GM18858 (cell line): ENCODE results near the gene COLGALT1.
"Not testable (repeated sequence)": the region's sequence is repeated elsewhere in the genome, so short reads cannot be mapped to it uniquely, and the experiment has no call there.

Experiments used
- ATAC-seq: cut with Tn5 transposase; IDR thresholded peaks from one replicate; pipeline ENCODE4 v1.9.1; 2021; ENCODE audit not compliant: unreplicated experiment

COLGALT1 gene

DNA sequence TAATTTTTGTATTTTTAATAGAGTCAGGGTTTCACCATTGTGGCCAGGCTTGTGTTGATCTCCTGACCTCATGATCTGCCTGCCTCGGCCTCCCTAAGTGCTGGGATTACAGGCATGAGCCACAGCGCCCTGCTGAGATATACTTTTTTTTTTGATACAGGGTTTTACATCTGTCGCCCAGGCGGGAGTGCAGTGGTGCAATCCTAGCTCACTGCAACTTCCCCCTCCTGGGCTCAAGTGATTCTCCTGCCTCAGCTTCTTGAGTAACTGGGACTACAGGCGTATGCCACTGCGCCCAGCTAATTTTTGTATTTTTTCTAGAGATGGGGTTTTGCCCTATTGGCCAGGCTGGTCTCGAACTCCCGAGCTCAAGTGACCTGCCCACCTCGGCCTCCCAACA, 2.0 kb downstream of the COLGALT1 start:
- ATAC-seq: no peak

DNA sequence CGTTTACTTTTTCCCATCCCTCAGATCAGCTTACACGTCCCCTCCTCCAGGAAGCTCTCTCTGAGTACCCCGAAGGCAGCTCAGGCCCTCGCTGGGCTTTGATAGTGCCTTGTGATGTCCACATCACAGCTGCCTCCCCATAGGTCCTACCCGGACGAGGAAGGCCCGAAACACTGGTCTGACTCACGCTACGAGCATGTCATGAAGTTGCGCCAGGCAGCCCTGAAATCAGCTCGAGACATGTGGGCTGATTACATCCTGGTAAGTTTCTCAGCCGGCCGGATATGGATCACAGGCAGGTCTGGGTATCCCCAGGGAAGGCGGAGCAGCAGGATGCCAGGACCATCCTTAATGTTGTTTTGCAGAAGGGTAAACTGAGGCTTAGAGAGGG, 4.8 kb downstream of the COLGALT1 start:
- ATAC-seq: no peak

DNA sequence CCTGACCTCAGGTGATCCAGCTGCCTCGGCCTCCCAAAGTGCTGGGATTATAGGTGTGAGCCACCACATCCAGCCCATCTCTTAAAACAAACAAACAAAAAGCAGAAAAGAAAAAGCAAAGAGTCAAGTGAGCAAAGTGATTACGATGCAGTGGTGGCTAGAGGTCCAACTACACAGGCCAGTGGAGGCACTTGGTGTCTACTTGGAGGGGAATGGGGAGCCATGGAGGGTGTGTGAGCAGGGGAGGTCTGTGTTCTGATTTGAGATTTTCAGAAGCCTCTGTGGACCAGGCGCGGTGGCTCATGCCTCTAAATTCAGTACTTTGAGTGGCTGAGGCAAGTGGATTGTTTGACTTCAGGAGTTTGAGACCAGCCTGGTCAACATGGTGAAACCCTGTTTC, 6.6 kb downstream of the COLGALT1 start:
- no peak for ATAC-seq

DNA sequence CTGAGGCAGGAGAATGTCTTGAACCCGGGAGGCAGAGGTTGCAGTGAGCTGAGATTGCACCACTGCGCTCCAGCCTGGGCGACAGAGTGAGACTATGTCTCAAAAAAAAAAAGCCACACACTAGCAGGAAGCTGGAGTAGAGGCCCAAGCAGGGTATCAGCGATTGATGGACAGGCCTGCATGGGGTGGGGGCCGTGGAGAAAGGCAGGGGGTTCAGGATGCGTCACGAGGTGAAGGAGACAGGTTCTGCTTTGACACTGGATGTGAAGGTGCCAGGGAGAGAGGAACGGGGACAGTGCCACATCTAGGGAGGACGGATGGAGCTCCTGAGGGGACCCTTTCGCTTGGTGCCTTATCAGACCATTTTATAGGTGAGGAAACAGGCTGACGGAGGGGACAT, 7.1 kb downstream of the COLGALT1 start:
- ATAC-seq: no peak

DNA sequence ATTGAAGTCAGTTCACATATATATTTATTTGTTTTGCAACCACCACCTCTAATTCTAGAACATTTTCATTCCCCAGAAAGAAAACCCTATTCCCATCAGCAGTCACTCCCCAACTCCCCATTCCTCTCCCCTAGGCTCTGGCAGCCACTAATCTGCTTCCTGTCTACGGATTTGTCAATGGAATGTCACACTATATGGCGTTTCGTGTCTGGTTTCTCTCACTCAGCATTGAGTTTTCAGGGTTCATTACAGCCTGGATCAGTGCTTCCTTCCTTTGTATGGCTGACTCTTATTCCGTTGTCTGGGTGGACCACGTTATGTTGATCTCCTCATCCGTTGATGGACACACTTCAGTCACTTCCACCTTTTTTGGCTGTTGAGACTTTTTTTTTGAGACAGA, 9.3 kb downstream of the COLGALT1 start:
- no peak for ATAC-seq

DNA sequence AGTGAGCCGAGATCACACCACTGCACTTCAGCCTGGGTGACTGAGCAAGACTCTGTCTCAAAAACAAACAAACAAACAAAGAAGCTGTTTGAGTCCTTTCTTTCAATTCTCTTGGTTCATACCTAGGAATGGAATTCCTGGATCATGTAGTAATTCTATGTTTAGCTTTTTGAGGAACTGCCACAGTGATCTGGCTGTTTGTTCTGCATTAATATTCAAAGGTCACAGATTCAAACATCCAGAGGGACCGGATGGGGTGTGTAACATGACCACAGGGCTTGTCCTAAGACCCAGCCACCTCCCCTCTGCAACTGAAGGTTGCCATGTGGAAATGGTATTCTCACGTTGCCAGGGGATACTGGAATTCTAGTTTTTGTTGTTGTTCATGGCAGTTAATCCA, 10.2 kb downstream of the COLGALT1 start:
- no peak for ATAC-seq

DNA sequence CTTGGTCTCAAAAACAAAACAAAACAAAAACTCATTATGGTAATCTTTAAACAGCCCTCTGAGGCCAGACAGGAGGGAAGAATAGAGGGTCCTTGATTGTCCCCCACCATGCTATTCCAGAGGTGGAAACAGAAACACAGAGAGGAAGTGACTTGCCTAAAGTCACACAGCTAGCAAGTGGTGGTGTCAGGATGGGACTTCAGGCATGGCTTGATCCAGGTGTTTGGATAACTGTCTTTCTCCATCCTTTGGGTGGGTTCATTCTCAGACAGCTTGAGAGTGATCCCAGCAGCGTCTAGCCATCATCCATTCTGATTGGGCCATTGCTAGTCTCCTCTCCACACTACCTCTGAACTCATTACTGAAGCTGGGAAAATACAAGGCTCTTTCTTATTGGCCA, 12.5 kb downstream of the COLGALT1 start:
- no peak for ATAC-seq

DNA sequence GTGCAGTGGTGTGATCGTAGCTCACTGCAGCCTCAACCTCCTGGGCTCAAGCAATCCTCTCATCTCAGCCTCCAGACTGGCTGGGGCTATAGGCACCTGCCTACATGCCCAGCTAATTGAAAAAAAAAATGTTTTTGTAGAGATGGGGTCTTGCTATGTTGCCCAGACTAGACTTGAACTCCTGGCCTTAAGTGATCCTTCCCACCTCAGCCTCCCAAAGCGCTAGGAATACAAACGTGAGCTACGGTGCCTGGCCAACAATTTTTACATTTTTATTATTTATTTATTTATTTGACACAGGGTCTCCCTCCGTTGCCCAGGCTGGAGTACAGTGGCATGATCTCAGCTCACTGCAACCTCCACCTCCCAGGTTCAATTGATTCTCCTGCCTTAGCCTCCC, 14.8 kb downstream of the COLGALT1 start:
- not testable (repeated sequence) for ATAC-seq

DNA sequence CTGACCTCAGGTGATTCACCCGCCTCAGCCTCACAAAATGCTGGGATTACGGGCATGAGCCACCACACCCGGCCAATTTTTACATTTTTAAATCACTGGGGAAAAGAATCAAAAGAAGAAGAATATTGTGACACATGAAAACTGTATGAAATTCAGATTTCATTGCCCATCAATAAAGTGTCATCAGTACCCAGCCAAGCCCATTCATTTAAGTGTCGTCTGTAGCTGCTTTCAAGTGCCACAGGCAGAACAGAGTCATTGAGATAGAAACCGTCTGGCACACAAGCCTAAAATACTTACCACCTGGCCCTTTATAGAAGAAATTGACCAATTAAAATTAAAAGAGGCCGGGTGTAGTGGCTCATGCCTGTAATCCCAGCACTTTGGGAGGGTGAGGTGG, 15.3 kb downstream of the COLGALT1 start:
- no peak for ATAC-seq

DNA sequence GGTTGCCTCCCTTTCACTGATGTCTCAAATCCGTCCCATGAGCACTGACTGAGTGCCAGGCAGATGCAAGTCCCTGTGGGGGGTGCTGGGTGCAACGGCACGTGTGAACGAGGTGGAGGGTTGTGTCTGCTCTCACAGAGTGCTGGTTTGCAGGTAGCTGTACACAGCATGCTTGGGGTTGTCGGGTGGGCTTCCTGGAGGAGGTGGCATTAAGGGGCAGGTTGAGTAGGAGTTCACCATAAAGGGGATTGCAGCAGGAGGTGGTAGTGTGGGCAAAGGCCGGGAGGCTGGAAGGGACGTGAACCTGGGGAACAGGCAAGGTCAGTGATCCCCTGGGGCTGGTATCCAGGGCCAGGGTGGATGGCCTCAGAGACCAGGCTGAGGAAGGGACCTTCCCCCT, 17.2 kb downstream of the COLGALT1 start:
- ATAC-seq: no peak

DNA sequence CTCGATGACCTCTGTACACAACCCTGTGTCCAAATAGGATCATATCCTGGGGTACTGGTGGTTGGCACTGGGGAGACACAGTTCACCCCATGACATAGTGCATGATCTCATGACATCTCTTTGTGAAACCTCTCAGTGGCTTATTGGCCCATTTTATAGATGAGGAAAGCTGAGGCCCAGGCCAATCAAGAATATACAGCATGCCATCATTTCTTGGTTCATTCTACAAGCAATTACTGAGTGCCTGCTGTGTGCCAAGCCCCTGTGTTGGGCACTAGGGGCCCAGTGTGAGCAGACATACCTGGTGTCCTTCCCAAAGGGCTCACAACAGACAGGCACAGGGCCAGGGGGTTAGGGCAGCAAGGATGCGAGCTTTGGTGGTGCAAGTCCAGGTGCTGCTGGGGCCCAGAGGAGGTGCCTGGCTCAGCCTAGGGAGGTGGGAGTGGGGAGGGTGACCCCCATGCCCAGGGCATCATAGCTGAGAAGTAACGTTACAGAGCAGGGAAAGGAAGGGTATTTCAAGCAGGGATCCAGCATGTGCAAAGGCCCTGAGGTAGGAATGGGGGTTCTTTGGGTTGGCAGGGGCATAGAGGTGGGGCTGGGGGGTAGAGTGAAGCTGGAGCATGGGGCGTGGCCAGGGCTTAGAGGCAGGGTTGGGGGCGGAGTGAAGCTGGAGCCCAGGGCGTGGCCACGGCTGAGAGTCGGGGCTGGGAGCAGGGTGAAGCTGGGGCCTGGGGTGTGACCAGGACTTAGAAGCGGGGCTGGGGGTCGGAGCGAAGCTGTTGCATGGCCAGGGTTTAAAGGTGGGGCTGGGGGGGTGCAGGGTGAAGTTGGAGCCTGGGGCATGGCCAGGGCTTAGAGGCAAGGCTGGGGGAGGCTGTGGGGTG, 20.7 kb downstream of the COLGALT1 start:
- no peak for ATAC-seq

DNA sequence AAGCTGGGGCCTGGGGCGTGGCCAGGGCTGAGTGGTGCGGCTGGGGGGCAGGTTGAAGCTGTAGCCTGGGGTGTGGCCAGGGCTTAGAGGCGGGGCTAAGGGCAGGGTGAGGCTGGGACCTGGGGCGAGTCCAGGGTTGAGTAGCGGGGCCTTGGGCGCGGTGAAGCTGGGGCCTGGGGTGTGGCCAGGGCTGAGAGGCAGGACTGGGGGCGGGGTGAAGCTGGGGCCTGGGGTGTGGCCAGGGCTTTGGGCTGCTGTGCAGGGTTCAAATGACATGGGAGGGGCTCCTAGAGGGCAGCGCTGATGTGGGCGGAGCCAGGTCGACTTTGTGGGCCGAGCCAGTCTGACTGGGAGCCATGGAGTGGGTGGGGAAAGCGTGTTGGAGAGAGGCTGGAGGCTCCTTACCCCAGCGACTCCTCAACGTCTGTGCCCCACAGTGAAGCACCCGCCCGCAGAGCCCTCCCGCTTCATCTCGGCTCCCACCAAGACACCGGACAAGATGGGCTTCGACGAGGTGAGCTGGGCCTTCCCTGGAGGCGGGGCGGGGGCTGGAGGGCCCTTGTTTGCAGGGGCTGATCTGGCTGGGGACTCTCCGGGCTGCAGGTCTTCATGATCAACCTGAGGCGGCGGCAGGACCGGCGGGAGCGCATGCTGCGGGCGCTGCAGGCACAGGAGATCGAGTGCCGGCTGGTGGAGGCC, 21.5 kb downstream of the COLGALT1 start:
- no peak for ATAC-seq

DNA sequence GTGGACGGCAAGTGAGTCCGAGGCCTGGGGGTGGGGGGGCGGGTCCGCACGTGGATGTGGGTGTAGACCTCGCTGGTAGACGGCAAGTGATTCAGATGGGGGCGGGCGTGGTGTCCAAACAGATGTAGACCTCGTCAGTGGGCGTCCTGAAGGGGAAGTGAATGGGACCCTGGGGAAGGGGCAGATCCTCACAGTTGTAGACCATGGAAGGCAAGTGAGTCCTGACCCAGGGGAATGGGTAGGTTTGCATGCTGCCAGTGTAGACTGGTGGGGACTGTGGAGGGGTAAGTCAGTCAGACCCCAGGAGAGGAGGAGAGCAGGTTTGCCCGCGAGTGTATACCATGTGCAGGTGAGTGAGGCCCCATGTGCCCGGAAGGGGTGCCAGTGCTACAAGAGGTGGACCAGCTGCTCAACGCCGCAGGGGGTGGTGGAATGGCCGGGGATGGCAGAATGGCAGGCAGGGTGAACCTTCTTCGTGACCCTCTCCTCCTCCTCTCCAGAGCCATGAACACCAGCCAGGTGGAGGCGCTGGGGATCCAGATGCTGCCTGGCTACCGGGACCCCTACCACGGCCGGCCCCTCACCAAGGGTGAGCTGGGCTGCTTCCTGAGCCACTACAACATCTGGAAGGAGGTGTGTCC, 22.1 kb downstream of the COLGALT1 start:
- ATAC-seq: no peak

DNA sequence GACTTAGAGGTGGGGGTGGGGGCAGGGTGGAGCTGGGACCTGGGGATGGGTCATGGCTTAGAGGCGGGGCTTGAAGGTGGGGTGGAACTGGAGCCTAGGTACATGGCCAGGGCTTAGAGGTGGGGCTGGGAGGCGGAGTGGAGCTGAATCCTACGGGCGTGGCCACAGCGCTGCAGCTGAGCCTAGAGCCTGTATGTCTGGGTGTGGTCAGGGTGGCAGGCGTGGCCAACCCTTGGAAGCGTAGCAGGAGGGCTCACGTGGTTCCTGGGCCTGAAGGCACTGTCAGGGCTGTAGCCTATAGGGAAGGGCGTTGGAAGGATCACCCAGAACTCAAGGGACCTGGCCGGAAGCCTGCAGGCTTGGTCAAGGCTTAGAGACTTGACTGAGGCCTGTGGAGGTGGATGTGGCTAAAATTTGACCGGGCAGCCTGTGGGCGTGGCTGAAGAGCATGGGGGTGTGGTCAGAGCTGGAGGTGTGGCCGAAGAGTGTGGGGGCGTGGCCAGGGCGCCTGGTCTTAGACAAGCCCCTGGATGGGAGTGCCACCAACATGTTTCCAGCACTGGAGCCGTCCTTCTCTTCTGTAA, 24.3 kb downstream of the COLGALT1 start:
- no peak for ATAC-seq

DNA sequence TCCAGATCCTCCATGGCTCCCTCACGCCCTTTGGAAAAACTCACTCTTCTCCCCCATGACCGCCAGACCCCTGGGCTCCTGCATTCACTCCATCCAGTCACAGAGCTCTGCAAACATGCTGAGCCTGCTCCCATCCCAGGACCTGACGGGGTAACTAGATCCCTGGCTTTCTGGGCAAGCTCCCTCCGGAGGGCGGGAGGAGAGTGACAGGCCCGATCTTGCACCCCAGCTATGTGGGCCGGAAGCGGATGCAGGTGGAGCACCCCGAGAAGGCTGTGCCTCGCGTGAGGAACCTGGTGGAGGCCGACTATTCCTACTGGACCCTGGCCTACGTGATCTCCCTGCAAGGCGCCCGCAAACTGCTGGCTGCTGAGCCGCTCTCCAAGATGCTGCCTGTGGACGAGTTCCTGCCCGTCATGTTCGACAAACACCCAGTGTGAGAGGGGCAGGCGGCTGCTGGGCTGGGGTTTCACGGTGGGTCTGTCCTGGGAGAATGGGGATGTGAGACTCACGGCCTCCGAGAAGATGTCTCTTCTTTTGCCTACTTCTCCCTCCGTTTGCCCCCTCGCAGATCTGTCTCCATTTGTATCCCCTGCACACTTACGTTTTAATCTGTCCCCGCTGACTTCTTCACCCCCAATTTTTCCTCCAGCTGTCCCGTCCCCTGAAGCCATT, 25.2 kb downstream of the COLGALT1 start:
- ATAC-seq: no peak

DNA sequence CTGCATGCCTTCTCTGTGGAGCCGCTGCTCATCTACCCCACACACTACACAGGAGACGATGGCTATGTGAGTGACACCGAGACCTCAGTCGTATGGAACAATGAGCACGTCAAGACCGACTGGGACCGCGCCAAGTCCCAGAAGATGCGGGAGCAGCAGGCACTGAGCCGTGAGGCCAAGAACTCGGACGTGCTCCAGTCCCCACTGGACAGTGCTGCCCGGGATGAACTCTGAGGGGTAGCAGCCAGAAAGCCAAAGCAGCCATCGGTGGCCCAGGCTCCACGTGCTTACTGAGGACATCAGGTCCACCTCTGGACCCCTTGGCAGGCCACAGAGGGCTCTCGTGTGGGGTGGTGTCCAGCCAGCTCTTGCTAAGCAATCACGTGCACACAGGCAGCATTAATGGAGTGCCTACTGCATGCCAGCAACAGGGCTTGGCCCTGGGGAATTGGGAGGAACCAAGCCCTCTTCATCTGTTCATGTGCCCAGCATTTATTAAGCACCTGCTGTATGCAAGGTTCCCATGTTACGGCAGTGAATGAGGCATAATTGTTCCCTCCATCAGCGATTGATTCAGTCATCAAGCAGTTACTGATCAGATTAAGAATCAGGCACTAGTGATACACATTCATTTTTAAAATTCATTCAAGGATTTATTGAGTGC, 25.9 kb downstream of the COLGALT1 start:
- ATAC-seq: no peak

DNA sequence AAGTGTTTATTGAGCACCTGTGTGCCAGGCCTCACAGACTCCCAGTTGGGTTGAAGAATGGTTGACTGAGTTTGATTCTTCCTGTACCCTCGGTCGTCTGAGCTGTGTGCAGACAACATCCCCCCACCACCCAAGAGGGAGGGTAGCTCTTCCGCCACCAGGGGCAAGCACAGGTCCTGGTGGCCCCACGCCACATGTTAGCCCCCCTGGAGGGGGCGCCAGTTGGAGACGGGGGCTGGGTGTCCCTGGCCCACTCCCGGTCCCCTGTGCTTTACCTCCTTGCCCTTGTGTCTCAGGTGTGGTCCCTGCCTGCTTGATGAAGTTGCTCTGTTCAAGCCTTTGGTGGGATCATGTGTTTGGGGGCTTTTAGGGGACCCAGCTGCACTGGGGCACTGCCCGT, 27.2 kb downstream of the COLGALT1 start:
- ATAC-seq: no peak

DNA sequence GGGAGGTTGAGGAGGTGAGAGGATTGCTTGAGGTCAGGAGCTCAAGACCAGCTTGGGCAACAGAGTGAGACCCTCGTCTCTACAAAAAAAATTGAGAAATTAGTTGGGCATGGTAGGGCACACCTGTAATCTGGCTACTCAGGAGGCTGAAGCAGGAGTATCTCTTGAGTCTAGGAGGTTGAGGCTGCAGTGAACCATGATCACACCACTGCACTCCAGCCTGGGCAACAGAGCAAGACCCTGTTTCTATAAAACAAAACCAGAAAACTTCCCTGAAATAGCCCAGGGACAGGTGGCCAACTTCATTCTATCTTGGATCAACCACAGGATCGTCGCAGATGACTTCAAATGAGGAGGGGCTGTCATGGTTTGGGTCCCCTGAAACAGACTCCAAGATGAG, 28.7 kb downstream of the COLGALT1 start:
- no peak for ATAC-seq

DNA sequence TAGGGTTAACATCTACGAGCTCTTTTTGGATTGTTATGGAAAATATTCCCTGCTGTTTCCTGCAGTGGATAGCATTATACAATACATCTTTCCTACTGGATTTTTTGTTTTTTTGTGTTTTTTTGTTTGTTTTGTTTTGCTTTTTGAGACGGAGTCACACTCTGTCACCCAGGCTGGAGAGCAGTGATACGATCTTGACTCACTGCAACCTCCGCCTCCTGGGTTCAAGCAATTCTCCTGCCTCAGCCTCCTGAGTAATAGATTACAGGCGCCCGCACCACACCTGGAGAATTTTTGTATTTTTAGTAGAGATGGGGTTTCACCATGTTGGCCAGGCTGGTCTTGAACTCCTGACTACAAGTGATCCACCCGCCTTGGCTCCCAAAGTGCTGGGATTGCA, 29.9 kb downstream of the COLGALT1 start:
- ATAC-seq: not testable (repeated sequence)

DNA sequence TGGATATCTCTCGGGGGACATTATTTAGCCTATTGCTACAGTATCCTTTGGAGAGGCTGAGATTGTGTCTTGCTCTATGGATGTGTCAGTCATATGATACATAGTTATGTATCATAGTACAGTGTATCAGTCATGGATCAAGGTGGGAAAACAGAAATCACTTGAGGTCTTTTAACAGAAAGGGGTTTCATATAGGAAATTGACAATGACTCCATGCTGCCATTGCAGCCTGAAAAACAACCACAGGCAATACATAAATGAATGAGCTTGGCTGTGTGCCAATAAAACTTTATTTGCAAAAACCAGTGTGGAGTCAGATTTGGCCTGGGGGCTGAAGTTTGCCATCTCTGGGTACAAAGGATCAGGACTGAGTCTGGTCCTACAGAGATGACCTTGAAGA, 35.4 kb downstream of the COLGALT1 start:
- no peak for ATAC-seq

DNA sequence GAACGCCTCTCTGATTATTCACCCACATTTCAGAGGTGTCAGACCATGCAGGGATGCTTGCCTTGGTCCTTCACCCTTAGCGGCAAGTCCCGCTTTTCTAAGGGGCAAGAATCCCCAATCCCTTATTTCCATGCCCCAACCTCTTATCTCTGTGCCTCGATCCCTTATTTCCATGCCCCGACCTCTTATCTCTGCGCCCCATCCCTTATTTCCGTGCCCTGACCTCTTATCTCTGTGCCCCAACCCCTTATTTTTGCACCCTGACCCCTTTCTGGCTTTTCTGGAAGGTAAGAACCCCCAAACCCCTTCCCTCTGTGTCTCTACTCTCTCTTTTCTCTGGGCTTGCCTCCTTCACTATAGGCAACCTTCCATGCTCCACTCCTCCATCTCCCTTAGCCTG, 38.8 kb downstream of the COLGALT1 start:
- ATAC-seq: not testable (repeated sequence)
